GM18511 (cell line): ENCODE results near the gene TCTA.

Experiments
- ATAC-seq: cut with Tn5 transposase; IDR thresholded peaks from one replicate; pipeline ENCODE4 v1.9.1; 2021; ENCODE audit warnings: mild to moderate bottlenecking, moderate library complexity; ENCODE audit not compliant: unreplicated experiment

Gene TCTA

DNA sequence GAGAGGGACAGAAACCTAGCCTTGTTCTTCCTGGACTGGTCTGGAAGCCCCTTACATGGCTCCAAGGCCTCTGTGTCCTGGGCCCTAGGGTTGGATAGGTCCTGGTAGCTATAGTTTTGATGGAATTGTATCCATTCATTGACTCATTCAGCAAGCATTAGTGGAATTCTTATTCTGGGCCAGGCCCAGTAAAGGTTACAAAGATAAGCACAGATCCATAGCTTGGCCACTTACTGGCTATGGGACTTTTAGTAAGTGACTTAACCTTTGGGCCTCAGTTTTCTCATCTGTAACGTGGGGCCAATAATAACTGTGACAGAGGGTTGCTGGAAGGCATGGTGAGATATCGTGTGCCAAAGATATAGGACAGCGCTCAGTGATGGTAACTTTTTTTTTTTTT, 44.2 kb downstream of the TCTA start:
- no peak for ATAC-seq

DNA sequence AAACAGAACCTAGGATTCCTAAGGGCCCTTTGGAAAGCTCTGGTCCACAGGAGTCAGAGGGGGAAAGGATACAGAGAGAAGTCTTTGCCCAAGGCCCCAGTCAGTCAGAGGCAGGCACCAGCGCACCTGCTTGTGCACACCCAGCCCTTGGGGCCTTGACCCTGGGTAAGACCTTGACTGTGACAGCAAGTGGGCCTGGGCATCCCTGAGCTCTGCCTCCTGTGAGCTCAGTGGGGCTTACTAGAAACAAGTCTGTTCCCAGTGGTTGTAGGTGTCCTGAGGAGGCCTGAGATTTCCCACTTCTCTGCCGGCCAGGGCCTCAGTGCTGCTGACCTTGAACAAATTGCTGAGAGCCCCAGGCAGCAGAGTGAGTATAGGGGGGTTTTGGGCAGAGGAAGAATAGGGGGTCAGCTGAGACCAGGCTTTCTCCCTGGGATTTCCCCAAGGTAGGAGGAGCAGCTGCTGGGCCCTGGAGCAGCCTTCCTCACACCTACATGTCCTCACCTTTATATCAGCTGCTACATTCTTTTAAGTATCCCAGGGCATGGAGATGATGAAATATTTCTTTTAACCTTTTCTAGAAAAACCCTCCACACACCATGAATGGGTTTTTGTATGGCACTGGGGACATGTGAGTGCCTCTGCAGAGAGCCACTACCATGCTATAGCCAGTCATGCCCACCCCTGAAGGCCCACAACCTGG, 48.1 kb downstream of the TCTA start:
- no peak for ATAC-seq

GRCh38 chr3:49460956-49461355, 48.7 kb downstream of the TCTA start:
- ATAC-seq, result no peak

GRCh38 chr3:49461443-49462171, 49.4 kb downstream of the TCTA start:
- ATAC-seq, result no peak

DNA sequence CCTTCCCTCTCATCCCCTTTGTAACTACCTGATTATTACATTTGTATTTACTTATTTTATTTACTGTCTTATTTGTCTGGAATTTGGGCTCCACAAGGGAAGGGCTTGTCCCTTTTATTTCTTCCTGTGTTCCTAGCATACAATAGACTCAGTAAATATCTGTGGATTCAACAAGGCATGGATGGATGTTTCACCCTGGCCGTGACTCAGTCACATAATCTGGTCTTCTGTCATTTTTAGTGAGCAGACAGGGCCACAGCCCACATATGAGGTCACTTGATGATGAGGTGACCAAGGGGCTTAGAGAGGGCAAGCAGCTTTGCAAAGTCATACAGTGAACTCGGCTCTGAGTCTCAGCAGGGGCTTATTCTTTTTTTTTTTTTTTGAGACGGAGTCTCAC, 50.0 kb downstream of the TCTA start:
- ATAC-seq, result no peak

DNA sequence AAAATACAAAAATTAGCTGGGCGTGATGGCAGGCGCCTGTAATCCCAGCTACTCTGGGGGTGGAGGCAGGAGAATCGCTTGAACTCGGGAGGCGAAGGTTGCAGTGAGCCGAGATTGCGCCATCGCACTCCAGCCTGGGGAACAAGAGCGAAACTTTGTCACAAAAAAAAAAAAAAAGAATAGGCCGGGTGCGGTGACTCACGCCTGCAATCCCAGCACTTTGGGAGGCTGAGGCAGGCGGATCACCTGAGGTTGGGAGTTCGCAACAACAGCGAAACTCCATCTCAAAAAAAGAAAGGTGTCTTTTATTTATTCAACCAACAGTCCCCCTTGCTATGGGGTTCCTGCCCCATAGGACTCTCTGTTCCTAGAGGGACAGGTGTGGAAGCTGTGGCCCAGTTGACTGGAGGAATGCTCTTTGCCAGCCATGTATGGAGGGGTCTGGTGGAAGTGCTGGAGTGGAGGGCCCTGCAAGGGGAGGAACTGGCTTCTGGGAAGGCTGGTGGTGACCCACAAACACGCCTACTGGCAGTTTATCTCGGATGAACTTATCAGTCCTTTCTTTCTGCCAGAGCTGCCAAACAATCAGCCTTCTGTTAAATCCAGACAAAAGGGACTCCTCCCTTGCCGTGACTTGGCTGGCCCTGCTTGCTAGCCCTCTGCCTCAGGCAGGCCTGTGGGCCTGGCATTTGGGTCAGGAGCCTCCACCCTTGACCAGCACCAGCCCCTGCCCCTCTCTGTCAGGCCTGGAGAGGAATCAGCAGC, 53.2 kb downstream of the TCTA start:
- ATAC-seq, result no peak
